Keratinocyte (primary cell): Measurements from ENCODE around the gene CUX1. TPM values are rescaled to one million over a fixed set of nuclear protein-coding genes. Genes with fewer than 3 reads are reported as not detected.

Experiments used
- DNase-seq: peaks from one replicate; pipeline ENCODE4 v3.0.0-alpha.2; 2011; ENCODE audit warnings: low read depth, missing footprints, low spot score
- FAIRE-seq: peaks from 2 replicates; lab custom pipeline; 2011; peaks lifted over from hg19 to GRCh38; lab: Jason Lieb, UNC
- H2AFZ ChIP-seq: 2 replicates; pipeline ENCODE4 v1.6.0; 2012; ENCODE audit warnings: low read length, control low read depth, inconsistent platforms; ENCODE audit not compliant: control insufficient read depth
- H3K27ac ChIP-seq: 2 replicates; pipeline ENCODE4 v1.5.1; 2011; ENCODE audit warnings: low read length; ENCODE audit not compliant: control insufficient read depth, insufficient read depth
- H3K27me3 ChIP-seq: 3 replicates; pipeline ENCODE4 v1.6.0; 2011; ENCODE audit warnings: low read length; ENCODE audit not compliant: control insufficient read depth, insufficient read depth; ENCODE audit errors: extremely low read depth
- H3K36me3 ChIP-seq, 2 experiments: 2 replicates in 1 of 2; 3 replicates in 1 of 2; pipeline ENCODE4 v1.5.1; 2011; ENCODE audit warnings: low read length in 2 of 2, mild to moderate bottlenecking in 1 of 2; ENCODE audit not compliant: control insufficient read depth in 2 of 2, insufficient read depth in 2 of 2; ENCODE audit errors: extremely low read depth in 1 of 2
- H3K4me1 ChIP-seq: 3 replicates; pipeline ENCODE4 v1.5.1; 2011; ENCODE audit warnings: low read length; ENCODE audit not compliant: control insufficient read depth, insufficient read depth; ENCODE audit errors: extremely low read depth
- H3K4me2 ChIP-seq: 3 replicates; pipeline ENCODE4 v1.6.0; 2011; ENCODE audit warnings: low read depth, low read length; ENCODE audit not compliant: control insufficient read depth, insufficient read depth; ENCODE audit errors: extremely low read depth
- H3K4me3 ChIP-seq, 3 experiments: fragments of 200-600 bp in 1 of 3; sonication (generic) in 1 of 3; 2 replicates in 2 of 3; 3 replicates in 1 of 3; pipeline ENCODE4 v1.5.1; 2011 to 2016; ENCODE audit warnings: low read length in 3 of 3, mild to moderate bottlenecking in 3 of 3, control low read depth in 2 of 3, inconsistent platforms in 1 of 3, low read depth in 1 of 3, mixed read lengths in 1 of 3, mixed run types in 1 of 3, moderate library complexity in 1 of 3; ENCODE audit not compliant: control insufficient read depth in 2 of 3, insufficient read depth in 2 of 3; ENCODE audit errors: extremely low read depth in 1 of 3
- H3K79me2 ChIP-seq: 2 replicates; pipeline ENCODE4 v1.6.0; 2012; ENCODE audit warnings: low read length; ENCODE audit not compliant: control insufficient read depth, insufficient read depth
- H3K9ac ChIP-seq: 3 replicates; pipeline ENCODE4 v1.6.0; 2011; ENCODE audit warnings: low read length; ENCODE audit not compliant: control insufficient read depth, insufficient read depth; ENCODE audit errors: extremely low read depth
- H3K9me1 ChIP-seq: 3 replicates; pipeline ENCODE4 v1.6.0; 2011; ENCODE audit warnings: low read length; ENCODE audit not compliant: control insufficient read depth, insufficient read depth; ENCODE audit errors: extremely low read depth
- H3K9me3 ChIP-seq: 2 replicates; pipeline ENCODE4 v1.5.1; 2012; ENCODE audit warnings: low read depth, low read length; ENCODE audit not compliant: control insufficient read depth
- H4K20me1 ChIP-seq: 3 replicates; pipeline ENCODE4 v1.6.0; 2011; ENCODE audit warnings: low read length; ENCODE audit not compliant: control insufficient read depth, insufficient read depth; ENCODE audit errors: extremely low read depth
- CTCF ChIP-seq, 3 experiments: IDR thresholded peaks in 1 of 3; conservative IDR thresholded peaks in 1 of 3; optimal IDR thresholded peaks in 1 of 3; 2 replicates in 2 of 3; 3 replicates in 1 of 3; pipeline versions ENCODE3 to v1.5.1; 2011; ENCODE audit warnings: low read length in 3 of 3, mild to moderate bottlenecking in 3 of 3, moderate library complexity in 2 of 3, control low read depth in 1 of 3, inconsistent platforms in 1 of 3; ENCODE audit not compliant: insufficient read depth in 2 of 3; ENCODE audit errors: extremely low read depth in 1 of 3
- EZH2 ChIP-seq: IDR thresholded peaks from one replicate; pipeline ENCODE4 v1.6.1; 2012; ENCODE audit warnings: inconsistent platforms, mild to moderate bottlenecking, low read length, moderate library complexity
- dilution Hi-C: fragments of 300-500 bp; cut with MboI; formaldehyde crosslinking; loops from one replicate; pipeline ENCODE4 v1.7.0; 2020; ENCODE audit warnings: low sequenced_read_pairs; ENCODE audit not compliant: extremely low pct_ligation_motif_present
- polyA plus RNA-seq, 5 experiments: library from polyadenylated mRNA; depleted of rRNA in 3 of 5; stranded (reverse) in 3 of 5; stranded (forward) in 1 of 5; unstranded in 1 of 5; fragments of >200 nt; gene quantifications; 1 replicate in 1 of 5; 2 replicates in 3 of 5; 3 replicates in 1 of 5; pipeline versions ENCODE4 v1.2.1 to v1.2.3, GENCODE V29; 2011 to 2012; ENCODE audit warnings: missing spikeins in 2 of 5, low read depth in 1 of 5, low replicate concordance in 1 of 5

CUX1 gene
- polyA plus RNA-seq, 1 donor (not counting 4 experiments of a cell fraction or from before 2014, with no cell fraction given) = 18.3 TPM

DNA sequence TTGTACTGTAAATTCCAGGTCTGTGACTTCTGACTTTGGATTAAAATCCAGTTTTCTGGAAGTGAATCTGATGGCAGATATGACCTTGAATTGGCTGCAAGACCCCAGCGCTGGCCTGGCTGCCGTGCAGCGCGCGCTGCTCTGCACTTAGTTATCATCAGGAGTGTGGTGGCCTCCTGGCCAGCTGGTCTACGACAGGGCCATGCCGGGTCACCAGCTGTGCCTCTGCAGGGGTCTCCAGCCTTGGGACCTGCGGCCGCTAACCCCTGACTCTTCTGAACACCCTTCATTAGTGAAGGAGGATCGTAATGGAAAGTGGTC lies 278.5 kb downstream of the CUX1 start:
- no peak overlapping the region for H3K4me3 ChIP-seq
- dilution Hi-C loops = no loop called here
- H3K9ac ChIP-seq = no peak overlapping the region
- peaks cover 18% of the 10 kb centered on the region for H3K4me1 ChIP-seq
- no peak overlapping the region for H3K27ac ChIP-seq
- no peak overlapping the region for H3K4me2 ChIP-seq
- H3K36me3 ChIP-seq = peaks cover 0 to 3% of the 10 kb centered on the region in 2 experiments
- H3K27me3 ChIP-seq = no peaks in the 10 kb centered on the region
- H3K79me2 ChIP-seq = no peaks in the 10 kb centered on the region
- DNase-seq = no peak
- no peak overlapping the region for H2AFZ ChIP-seq
- FAIRE-seq = no peak
- no peak for TF ChIP-seq EZH2
- TF ChIP-seq CTCF (optimal IDR thresholded peaks at IDR 0.05 in 1 of 3, IDR thresholded peaks at IDR 0.05 in 1 of 3, conservative IDR thresholded peaks at IDR 0.05 in 1 of 3; ENCODE audit: extremely low read depth in 1 of 3, insufficient read depth in 2 of 3, low read length in 3 of 3) = no peak
- no peaks in the 10 kb centered on the region for H3K9me3 ChIP-seq
- H4K20me1 ChIP-seq = no peaks in the 10 kb centered on the region
- no peaks in the 10 kb centered on the region for H3K9me1 ChIP-seq

GRCh38 chr7:102096706-102097427 lies 279.4 kb downstream of the CUX1 start:
- Histone ChIP-seq H4K20me1 (no peaks in the 10 kb centered on the region), H3K4me1 (peaks cover 27% of the 10 kb centered on the region), H3K9me3 (no peaks in the 10 kb centered on the region), H3K79me2 (no peaks in the 10 kb centered on the region), H3K4me2 (no peak overlapping the region), H3K27me3 (no peaks in the 10 kb centered on the region), H3K36me3 (peaks cover 0 to 3% of the 10 kb centered on the region in 2 experiments), H3K4me3 (no peak overlapping the region), H2AFZ (no peak overlapping the region), H3K9ac (no peak overlapping the region), H3K27ac (no peak overlapping the region), H3K9me1 (no peaks in the 10 kb centered on the region)
- dilution Hi-C loops = no loop called here
- FAIRE-seq (no peak), DNase-seq (no peak)
- TF ChIP-seq EZH2 (no peak), CTCF (optimal IDR thresholded peaks at IDR 0.05 in 1 of 3, IDR thresholded peaks at IDR 0.05 in 1 of 3, conservative IDR thresholded peaks at IDR 0.05 in 1 of 3; ENCODE audit: extremely low read depth in 1 of 3, insufficient read depth in 2 of 3, low read length in 3 of 3) (no peak)
